Measurements from ENCODE around the gene ZCCHC17.

The ZCCHC17 gene

GRCh38 chr1:31387612-31388011 is 90.8 kb downstream of the ZCCHC17 start:
- TF ChIP-seq CTCF (conservative IDR thresholded peaks at IDR 0.05) = no peak
- no peak overlapping the region for H3K27ac ChIP-seq

DNA sequence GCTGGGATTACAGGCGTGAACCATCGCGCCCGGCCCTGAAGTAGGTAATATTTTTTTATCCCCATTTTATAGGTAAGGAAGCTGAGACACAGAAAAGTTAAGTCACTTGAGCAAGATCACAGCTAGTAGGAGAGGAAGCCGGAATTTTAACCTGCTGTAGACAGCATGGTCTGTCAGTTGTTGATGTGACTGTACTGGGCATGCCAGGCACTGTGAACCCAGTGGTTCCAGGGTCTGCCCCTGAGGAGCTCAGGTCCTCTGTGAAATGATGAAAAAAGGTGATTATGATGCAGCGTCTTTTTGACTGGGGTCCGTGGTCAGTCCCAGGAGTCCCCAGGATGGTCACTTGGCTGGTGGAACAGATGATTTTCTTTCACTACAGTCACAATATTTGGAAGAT is 92.8 kb downstream of the ZCCHC17 start:
- no peak for TF ChIP-seq CTCF (conservative IDR thresholded peaks at IDR 0.05)
- peak overlapping the region; percentile 38; the same call in 1 of the 2 replicates for H3K27ac ChIP-seq

DNA sequence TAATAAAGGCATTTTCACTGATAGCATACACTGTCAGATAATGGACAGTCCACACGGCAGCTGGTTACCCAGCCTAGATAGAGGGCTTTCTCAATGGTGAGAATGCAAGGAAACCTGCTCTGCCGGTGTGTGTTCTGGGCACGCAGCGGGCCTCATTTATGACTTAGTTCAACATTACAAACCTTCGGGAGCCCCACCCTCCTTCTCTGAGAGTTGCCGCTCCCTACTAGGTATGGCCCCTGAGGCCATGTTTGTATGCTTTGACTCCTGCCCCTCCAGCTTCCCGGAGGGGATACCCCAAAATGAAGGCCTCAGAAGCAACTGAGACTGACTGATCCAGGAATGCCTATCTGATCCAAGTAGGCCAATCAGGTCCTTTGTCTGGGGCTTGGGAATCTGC is 93.2 kb downstream of the ZCCHC17 start:
- peak overlapping the region; percentile 38 for H3K27ac ChIP-seq
- TF ChIP-seq CTCF (conservative IDR thresholded peaks at IDR 0.05) = no peak

DNA sequence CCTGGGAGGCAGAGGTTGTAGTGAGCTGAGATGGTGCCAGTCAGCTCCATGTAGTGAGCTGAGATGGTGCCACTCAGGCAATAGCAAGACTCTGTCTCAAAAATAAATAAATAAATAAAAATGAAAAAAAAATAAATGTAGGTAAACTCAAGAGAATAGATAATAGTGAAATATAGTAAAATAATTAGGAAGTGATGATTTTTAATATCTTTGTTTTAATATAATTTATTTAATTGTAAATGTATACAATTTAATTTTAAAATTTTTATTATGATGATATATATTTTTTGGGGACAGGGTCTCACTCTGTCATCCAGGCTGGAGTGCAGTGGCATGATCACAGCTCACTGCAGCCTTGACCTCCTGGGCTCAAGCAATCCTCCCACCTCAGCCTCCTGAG is 96.6 kb downstream of the ZCCHC17 start:
- no peak for TF ChIP-seq CTCF (conservative IDR thresholded peaks at IDR 0.05)
- no peak overlapping the region for H3K27ac ChIP-seq

- H3K27ac ChIP-seq = peak overlapping the region; percentile 48; the same call in 1 of the 2 replicates
- TF ChIP-seq CTCF (conservative IDR thresholded peaks at IDR 0.05) = peak; percentile 93
Observed at GRCh38 chr1:31394584-31395193, 97.9 kb downstream of the ZCCHC17 start.

DNA sequence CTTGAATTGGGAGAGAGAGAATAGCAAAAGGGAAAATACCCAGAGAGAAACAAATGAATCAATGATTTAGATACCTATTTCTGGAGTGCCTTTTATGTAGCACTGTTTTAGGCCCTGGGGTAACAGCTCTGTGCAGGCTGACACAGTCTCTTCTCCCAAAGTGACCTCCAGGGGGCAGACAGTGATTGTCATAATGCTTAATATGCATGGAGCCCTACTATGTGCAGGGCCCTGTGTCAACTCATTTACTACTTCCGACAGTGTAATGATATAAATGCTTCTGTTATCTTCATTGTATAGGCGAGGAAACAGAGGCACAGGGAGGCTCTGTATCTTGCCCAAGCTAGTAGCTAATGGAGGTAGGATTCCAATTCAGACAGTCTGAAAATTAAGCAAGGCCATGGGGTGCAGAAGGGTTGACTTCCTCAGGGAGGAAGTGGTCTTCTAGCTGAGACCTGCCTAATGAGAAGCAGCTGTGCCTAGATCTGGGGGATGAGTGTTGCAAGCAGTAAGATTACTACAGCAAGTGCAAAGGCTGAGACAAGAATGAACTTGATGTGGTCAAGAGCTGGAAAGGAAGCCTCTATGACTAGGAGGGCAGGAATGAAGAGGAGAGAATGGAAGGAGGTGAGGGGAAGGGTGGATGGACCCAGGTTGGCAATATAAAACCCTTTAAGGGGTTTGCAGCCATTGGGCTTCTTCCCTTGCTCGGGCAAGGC is 100.0 kb downstream of the ZCCHC17 start:
- H3K27ac ChIP-seq = no peak overlapping the region
- peak; percentile 12; the same call in 1 of the 2 replicates for TF ChIP-seq CTCF (conservative IDR thresholded peaks at IDR 0.05)

DNA sequence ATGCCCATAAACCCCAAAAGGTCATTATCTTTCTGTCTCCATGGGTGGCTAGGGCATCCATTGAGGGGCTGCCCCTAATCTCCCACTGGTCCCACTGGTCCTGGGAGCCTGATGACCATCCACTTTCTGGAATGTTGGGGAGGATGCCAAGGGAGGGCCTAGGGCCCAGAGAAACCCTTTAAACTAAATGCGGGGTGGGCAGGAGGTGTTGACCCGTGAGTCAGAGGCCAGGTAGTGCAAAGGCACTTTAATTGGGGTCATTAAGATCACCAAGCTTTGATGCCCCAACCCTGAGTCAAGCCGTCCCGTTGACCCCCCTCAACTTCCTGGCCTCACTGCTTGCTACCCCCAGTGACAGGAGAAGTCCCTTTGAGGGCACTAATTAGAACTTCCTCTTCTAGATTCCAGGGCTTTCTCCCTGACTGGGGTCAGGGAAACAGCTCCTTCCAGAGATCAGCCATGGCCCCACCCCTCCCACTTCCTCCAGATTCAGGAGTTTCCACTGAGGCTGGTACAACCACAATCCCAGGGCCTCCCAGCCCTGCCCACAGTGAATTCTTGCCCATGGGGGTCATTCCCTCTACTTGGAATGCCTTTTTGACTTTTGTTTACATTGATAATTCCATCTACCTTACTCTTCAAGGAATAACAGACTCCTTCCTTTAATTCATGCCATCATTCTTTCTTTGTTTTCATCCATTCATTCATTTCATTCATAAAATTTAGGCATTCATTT is 100.7 kb downstream of the ZCCHC17 start:
- no peak overlapping the region for H3K27ac ChIP-seq
- TF ChIP-seq CTCF (conservative IDR thresholded peaks at IDR 0.05) = no peak

Data from VCaP (cell line).